ENCODE results near the gene POLL. TPM values are rescaled to one million over a fixed set of nuclear protein-coding genes. Genes with fewer than 3 reads are reported as not detected.

The POLL gene
- total and polyA plus RNA-seq, 2 of the 4 experiments (the other 2 are of a cell fraction): 6.3 to 23.7 TPM

DNA sequence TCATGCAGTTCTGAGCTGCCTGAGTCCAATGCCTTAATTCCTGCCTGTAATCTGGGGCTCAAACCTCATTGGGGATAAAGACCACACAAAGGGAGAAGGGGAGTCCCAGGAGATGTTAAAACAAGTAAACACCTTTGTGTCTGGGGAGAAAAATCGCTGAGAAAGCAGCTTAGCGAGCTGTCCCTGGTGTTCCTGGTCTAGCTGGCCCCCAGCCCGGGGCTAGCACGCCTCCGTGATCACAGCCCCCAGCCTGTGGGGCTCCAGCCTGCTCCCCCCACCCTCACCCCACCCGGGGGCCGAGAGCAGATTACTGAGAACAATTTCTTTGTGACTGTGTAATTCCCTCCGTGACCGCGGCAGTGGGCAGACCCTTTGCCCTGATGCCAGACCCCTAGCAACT lies 24.8 kb upstream of the POLL start:
- no peak overlapping the region for H2AFZ ChIP-seq (replicated peaks; ENCODE audit: low read length, poor library complexity)
- in situ Hi-C loops (cut with MboI; ENCODE audit: low sequenced_read_pairs) (no loop called here), intact Hi-C loops (cut with micrococcal nuclease) (no loop called here), dilution Hi-C loops (cut with HindIII; ENCODE audit: low sequenced_read_pairs, unreplicated experiment) (no loop called here)
- H3K56ac ChIP-seq (ENCODE audit: extremely low read depth, insufficient read depth, low read length): no peak overlapping the region
- H3K18ac ChIP-seq (ENCODE audit: low read depth, low read length): no peak overlapping the region
- H3K27me3 ChIP-seq (ENCODE audit: control insufficient read depth, insufficient read depth, low read length): no peaks in the 10 kb centered on the region
- DNase-seq (no peak), ATAC-seq (ENCODE audit: low read depth) (no peak)
- H3K4me3 ChIP-seq (ENCODE audit: insufficient read depth, low read depth, low read length): no peak overlapping the region
- H2AK9ac ChIP-seq (replicated peaks; ENCODE audit: low read depth, low read length, poor library complexity): no peak overlapping the region
- no peak overlapping the region for H3K4me2 ChIP-seq (ENCODE audit: low read depth, low read length)
- BruUV-seq (replicated peaks): no TSS peak
- H4K8ac ChIP-seq (ENCODE audit: low read depth in 2 of 2, low read length in 2 of 2): no peak overlapping the region
- H4K91ac ChIP-seq (ENCODE audit: insufficient read depth, low read depth, low read length): no peak overlapping the region
- CTCF ChIA-PET: interaction anchor here (0.7 kb wide), 1 partner anchor 10 kb away, joined by 3 read pairs; no protein-coding TSS in a partner anchor
- no peak overlapping the region for H3K9ac ChIP-seq (ENCODE audit: low read depth, low read length)
- no peak for TF ChIP-seq MXI1 (IDR thresholded peaks at IDR 0.05; ENCODE audit: borderline replicate concordance, low read depth, low read length)
- TF ChIP-seq CEBPB (IDR thresholded peaks at IDR 0.05; ENCODE audit: low read depth, low read length): no peak
- TF ChIP-seq CHD1 (IDR thresholded peaks at IDR 0.05; ENCODE audit: low read depth, low read length): no peak
- no peak for TF ChIP-seq MAFK (IDR thresholded peaks at IDR 0.05; ENCODE audit: low read depth, low read length)
- TF ChIP-seq FOS (IDR thresholded peaks at IDR 0.05; ENCODE audit: low read depth, low read length): no peak
- no peak for TF ChIP-seq MAZ (IDR thresholded peaks at IDR 0.05; ENCODE audit: borderline replicate concordance, low read depth, low read length)
- no peak for TF ChIP-seq POLR2A (IDR thresholded peaks at IDR 0.05; ENCODE audit: low read depth, low read length)
- no peak for TF ChIP-seq BHLHE40 (IDR thresholded peaks at IDR 0.05; ENCODE audit: low read depth, low read length)
- no peak for TF ChIP-seq RAD21 (IDR thresholded peaks at IDR 0.05; ENCODE audit: low read length)
- TF ChIP-seq, protein P1, sequence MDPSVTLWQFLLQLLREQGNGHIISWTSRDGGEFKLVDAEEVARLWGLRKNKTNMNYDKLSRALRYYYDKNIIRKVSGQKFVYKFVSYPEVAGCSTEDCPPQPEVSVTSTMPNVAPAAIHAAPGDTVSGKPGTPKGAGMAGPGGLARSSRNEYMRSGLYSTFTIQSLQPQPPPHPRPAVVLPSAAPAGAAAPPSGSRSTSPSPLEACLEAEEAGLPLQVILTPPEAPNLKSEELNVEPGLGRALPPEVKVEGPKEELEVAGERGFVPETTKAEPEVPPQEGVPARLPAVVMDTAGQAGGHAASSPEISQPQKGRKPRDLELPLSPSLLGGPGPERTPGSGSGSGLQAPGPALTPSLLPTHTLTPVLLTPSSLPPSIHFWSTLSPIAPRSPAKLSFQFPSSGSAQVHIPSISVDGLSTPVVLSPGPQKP (IDR thresholded peaks at IDR 0.05; ENCODE audit: borderline replicate concordance, low read depth, low read length): no peak
- no peak for TF ChIP-seq NFE2L2 (IDR thresholded peaks at IDR 0.05; ENCODE audit: low read depth, low read length)
- no peak overlapping the region for H2BK120ac ChIP-seq (ENCODE audit: low read depth, low read length)
- POLR2A ChIA-PET (ENCODE audit: unreplicated experiment): interaction anchor here (0.5 kb wide), 1 partner anchor 9 kb away, joined by 7 read pairs; no protein-coding TSS in a partner anchor
- no peak overlapping the region for H4K5ac ChIP-seq (ENCODE audit: low read depth, low read length)
- H3K23ac ChIP-seq (ENCODE audit: low read depth, low read length): no peak overlapping the region
- H3K9me3 ChIP-seq (ENCODE audit: control insufficient read depth, insufficient read depth, low read length): no peaks in the 10 kb centered on the region
- no peak overlapping the region for H2BK15ac ChIP-seq (ENCODE audit: low read depth, low read length)
- no peak overlapping the region for H3K4ac ChIP-seq (ENCODE audit: low read depth, low read length)
- no peak overlapping the region for H3K27ac ChIP-seq (ENCODE audit: insufficient read depth, low read length)
- no peaks in the 10 kb centered on the region for H4K20me1 ChIP-seq (ENCODE audit: insufficient read depth, low read length)
- no peak overlapping the region for H2BK20ac ChIP-seq (ENCODE audit: low read depth, low read length)
- H2AK5ac ChIP-seq (ENCODE audit: low read depth, low read length): no peak overlapping the region
- H3K79me1 ChIP-seq (ENCODE audit: low read depth in 1 of 2, low read length in 2 of 2): no peaks in the 10 kb centered on the region; a peak in 1 of 4 replicates
- peaks cover 16% of the 10 kb centered on the region for H3K9me1 ChIP-seq (ENCODE audit: insufficient read depth, low read length)
- peaks cover 9% of the 10 kb centered on the region for H3K4me1 ChIP-seq (ENCODE audit: control insufficient read depth, insufficient read depth, low read length)
- H3K36me3 ChIP-seq (ENCODE audit: control insufficient read depth, insufficient read depth, low read length): peaks cover 24% of the 10 kb centered on the region
- WGBS, 2 experiments (ENCODE audit: extremely low coverage in 2 of 2, insufficient read length in 1 of 2): no CpG with 5 or more reads among the region's 10 CpGs
- H2BK5ac ChIP-seq (ENCODE audit: low read depth, low read length, poor library complexity, severe bottlenecking): no peak overlapping the region
- no peak overlapping the region for H3K14ac ChIP-seq (replicated peaks; ENCODE audit: low read depth, low read length)

Measured in IMR-90 (cell line).